T-helper 1 cell treated with Interleukin-12 subunit alpha and Interleukin-12 subunit beta and Interleukin-4 antibody, amounts not matched to agents 30 μg/mL and 1 μg/mL, for 36 hours (primary cell): ENCODE results near the gene PAIP2B.
A peak's percentile ranks its signal among the peaks of the same experiment; 100 is the strongest.

ENCODE experiments used
- H3K27ac Mint-ChIP-seq: one replicate; pipeline ENCODE4 v1.8.0; 2021; ENCODE audit warnings: mild to moderate bottlenecking, mixed read lengths
- H3K27me3 Mint-ChIP-seq: one replicate; pipeline ENCODE4 v1.8.0; 2021; ENCODE audit warnings: low read depth, mixed read lengths
- H3K36me3 Mint-ChIP-seq: one replicate; pipeline ENCODE4 v1.8.0; 2021; ENCODE audit warnings: low read depth, mixed read lengths
- H3K4me1 Mint-ChIP-seq: one replicate; pipeline ENCODE4 v1.8.0; 2021; ENCODE audit warnings: low read depth, mixed read lengths
- H3K4me3 Mint-ChIP-seq: one replicate; pipeline ENCODE4 v1.8.0; 2021; ENCODE audit warnings: mild to moderate bottlenecking, moderate library complexity, mixed read lengths
- H3K9me3 Mint-ChIP-seq: one replicate; pipeline ENCODE4 v1.8.0; 2021; ENCODE audit warnings: mixed read lengths

PAIP2B gene, protein sequence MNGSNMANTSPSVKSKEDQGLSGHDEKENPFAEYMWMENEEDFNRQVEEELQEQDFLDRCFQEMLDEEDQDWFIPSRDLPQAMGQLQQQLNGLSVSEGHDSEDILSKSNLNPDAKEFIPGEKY

DNA sequence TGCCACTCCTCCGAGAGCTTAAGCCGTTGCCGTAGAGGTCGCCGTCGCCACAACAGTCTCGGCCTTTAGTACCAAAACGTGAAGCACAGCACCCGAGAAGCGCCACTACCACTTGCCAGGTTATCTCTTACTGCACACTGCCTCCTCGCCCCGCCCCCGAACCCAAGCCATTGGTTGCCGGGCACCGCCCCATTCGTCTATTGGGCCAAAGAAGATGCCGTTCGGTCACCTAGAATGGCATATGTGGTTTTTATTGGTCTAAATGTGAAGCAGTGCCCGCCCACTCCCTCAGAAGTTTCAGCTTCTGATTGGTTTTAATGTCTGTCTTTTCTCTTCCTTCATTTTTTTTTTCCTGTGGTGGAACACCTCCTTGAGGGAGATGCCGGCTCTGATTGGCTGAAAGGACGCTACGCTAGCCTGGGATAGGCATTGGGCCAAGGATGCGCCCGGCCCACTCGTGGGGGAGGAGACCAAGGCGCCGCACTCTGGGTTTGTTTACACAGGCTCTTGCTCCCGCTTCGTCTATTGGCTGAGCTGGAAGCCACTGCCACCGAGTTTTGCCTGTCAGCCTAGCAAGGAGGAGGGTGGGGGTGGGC is at the start of gene PAIP2B:
Gene PAIP2B, minus strand, starts transcription at position 139 of the 596 bp plus-strand sequence. CDS start 24,514 bp downstream, outside the sequence.
- H3K4me3 Mint-ChIP-seq, result peak within 1 kb of the TSS; percentile 94
- H3K27ac Mint-ChIP-seq, result peak within 1 kb of the TSS; percentile 75
- no peaks in the 10 kb centered on the region for H3K36me3 Mint-ChIP-seq
- peaks cover 8% of the 10 kb centered on the region for H3K4me1 Mint-ChIP-seq
- H3K27me3 Mint-ChIP-seq, result peaks cover 15% of the 10 kb centered on the region
- H3K9me3 Mint-ChIP-seq, result no peaks in the 10 kb centered on the region

DNA sequence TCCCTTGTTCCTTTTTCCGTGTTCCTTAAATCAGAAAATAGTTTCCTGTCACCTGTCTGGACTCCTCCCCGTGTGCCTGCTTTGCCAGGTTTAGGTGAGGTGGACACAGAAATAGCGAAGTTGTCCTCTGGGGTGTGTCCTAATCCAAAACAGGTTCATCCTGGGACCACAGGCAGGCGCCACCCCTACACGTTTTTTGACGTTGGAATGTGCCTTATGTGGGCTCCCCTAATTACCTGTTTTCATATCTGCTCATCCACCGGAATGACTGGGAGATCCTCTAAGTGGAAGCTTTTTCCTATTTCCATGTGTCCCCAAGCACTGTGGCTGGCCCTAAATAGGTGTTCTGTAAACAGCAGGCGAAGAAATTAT is 49.0 kb upstream of the PAIP2B start:
- peaks cover 84% of the 10 kb centered on the region for H3K27me3 Mint-ChIP-seq
- H3K36me3 Mint-ChIP-seq, result no peaks in the 10 kb centered on the region
- H3K9me3 Mint-ChIP-seq, result no peaks in the 10 kb centered on the region
- H3K4me3 Mint-ChIP-seq, result peak overlapping the region; percentile 33
- H3K4me1 Mint-ChIP-seq, result peaks cover 10% of the 10 kb centered on the region
- H3K27ac Mint-ChIP-seq, result no peak overlapping the region

DNA sequence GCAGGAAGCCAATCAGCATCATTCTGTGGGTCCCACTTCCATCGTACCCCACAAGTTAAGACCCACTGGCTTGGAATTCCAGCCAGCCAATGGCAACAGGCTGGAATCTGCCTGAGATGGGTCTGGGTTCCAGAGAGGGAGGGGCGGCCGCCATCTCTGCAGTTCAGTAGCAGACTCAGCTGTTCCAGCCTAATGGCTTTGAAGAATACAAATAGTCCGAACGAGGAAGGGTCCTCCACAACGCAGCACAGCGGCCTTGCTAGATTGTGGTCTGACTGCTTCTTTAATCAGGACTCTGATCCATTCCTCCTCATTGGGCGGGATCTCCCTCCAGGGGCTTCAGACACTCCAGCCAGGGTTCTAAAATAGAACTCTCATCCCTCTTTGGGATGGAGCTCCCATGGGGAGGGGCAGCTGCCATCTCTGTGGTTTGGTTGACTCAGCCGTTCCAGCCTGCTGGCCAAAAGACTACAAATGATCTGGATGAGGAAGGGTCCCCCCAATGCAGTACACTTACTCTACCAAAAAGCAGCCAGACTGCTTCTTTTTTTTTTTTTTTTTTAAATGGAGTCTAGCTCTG is 42.7 kb upstream of the PAIP2B start:
- H3K9me3 Mint-ChIP-seq, result no peaks in the 10 kb centered on the region
- H3K27me3 Mint-ChIP-seq, result peaks cover 32% of the 10 kb centered on the region
- H3K36me3 Mint-ChIP-seq, result no peaks in the 10 kb centered on the region
- no peak overlapping the region for H3K4me3 Mint-ChIP-seq
- no peaks in the 10 kb centered on the region for H3K4me1 Mint-ChIP-seq
- H3K27ac Mint-ChIP-seq, result no peak overlapping the region

DNA sequence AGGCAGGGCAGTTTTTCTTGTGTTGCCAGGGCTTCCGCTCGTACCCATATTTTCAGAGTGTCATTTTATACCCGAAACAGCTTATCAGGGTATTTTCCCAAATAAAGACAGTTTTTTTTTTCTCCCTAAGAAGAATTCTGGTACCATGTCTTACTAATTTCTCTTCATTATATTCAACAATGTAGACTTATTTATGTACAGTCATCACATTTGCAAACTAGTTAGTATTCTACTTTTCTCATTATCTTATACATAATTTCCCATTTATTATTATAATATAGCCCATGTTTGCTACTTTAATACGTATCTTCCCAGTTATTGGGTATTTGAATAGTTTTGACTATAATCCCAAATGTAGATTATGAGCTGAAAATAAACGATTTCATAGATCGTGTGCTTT is 36.5 kb upstream of the PAIP2B start:
- Mint-ChIP-seq H3K27ac (no peak overlapping the region), H3K4me3 (no peak overlapping the region), H3K36me3 (no peaks in the 10 kb centered on the region)

DNA sequence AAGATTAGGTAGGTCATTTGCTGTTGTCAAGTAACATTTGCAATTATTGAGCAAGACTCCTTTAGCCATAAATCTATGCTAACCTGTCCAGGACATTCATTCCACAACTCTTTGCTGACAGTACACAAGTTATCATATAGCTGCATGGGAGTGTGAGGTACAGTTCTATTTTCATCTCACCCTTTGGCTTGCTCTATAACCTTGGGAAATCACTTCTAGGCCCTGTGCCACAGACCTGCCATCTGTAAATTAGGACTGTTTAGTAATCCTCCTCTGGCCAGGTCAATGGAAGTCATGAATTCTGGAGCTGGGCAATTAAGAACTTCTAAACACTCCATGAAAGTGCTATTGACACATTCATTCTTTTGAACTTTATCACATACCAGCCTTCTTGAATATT is 34.6 kb upstream of the PAIP2B start:
- no peaks in the 10 kb centered on the region for H3K36me3 Mint-ChIP-seq
- H3K27ac Mint-ChIP-seq, result no peak overlapping the region
- H3K9me3 Mint-ChIP-seq, result no peaks in the 10 kb centered on the region
- peaks cover 25% of the 10 kb centered on the region for H3K27me3 Mint-ChIP-seq
- H3K4me1 Mint-ChIP-seq, result no peaks in the 10 kb centered on the region
- H3K4me3 Mint-ChIP-seq, result no peak overlapping the region

More for the DNA sequence above, 36.5 kb upstream of the PAIP2B start:
- Mint-ChIP-seq H3K4me1 (no peaks in the 10 kb centered on the region), H3K27me3 (peaks cover 21% of the 10 kb centered on the region), H3K9me3 (no peaks in the 10 kb centered on the region)

DNA sequence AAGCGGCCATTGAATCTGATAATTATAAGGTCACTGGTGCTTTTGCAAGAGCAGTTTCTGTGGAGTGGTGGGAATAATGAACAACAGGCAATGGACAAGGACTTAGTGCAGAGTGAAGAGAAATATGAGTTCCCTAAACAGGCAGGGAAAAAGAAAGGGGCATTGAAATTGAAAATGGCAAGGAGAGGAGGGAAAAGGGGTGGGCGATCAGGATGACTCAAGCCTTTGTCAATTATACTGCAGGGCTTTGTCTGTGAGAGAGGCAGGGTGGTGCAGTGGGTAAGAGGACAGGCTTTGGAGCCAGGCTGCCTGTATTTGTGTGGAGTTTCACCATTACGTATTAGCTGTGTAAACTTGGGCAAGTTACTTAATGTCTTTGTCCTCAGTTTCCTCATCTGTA is 29.5 kb upstream of the PAIP2B start:
- no peaks in the 10 kb centered on the region for H3K4me1 Mint-ChIP-seq
- H3K9me3 Mint-ChIP-seq, result no peaks in the 10 kb centered on the region
- no peak overlapping the region for H3K27ac Mint-ChIP-seq
- peaks cover 24% of the 10 kb centered on the region for H3K27me3 Mint-ChIP-seq
- H3K4me3 Mint-ChIP-seq, result no peak overlapping the region
- H3K36me3 Mint-ChIP-seq, result no peaks in the 10 kb centered on the region

DNA sequence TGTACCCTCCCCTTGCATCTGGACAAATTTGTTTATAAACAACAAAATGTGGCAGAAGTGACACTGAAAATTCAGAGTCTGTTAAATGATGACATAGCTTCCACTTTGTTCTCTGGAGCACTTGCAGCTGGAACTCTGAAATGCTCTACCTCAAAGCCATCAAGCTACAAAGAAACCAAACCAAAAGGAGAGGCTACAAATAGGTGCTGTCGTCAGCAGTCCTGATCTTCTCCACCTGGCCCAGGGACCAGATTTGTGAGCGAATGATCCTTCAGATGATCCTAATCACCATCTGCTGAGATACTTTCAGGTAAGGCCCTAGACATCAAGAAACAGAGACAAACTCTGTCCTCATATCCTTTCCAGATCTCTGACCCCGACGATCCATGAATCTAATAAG is 27.9 kb upstream of the PAIP2B start:
- H3K27me3 Mint-ChIP-seq, result peaks cover 24% of the 10 kb centered on the region
- H3K9me3 Mint-ChIP-seq, result no peaks in the 10 kb centered on the region
- H3K4me1 Mint-ChIP-seq, result no peaks in the 10 kb centered on the region
- no peak overlapping the region for H3K27ac Mint-ChIP-seq
- H3K4me3 Mint-ChIP-seq, result no peak overlapping the region
- no peaks in the 10 kb centered on the region for H3K36me3 Mint-ChIP-seq

- no peaks in the 10 kb centered on the region for H3K4me1 Mint-ChIP-seq
Observed at GRCh38 chr2:71254078-71254477, 27.2 kb upstream of the PAIP2B start.

DNA sequence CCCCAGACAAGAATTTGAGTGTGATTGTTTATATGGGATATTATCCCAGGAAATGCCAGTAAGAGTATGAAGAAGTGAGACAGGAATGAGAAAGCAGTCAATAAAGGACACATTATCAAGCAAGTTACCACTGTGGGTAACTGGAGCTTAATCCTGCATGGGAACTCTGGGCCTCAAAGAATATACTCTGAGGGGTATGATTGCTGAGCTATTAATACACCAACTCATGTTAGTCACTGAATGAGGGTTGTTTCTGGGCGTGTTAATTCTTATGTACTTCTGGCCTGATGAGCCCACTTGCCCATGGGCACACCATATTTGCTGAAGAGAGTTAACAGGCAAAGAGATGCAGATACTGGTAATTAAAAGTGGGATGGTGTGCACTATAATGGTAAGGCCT is 26.6 kb upstream of the PAIP2B start:
- no peaks in the 10 kb centered on the region for H3K36me3 Mint-ChIP-seq
- no peaks in the 10 kb centered on the region for H3K4me1 Mint-ChIP-seq
- H3K27me3 Mint-ChIP-seq, result peaks cover 17% of the 10 kb centered on the region
- no peaks in the 10 kb centered on the region for H3K9me3 Mint-ChIP-seq
- H3K27ac Mint-ChIP-seq, result no peak overlapping the region
- H3K4me3 Mint-ChIP-seq, result no peak overlapping the region

More at GRCh38 chr2:71254078-71254477, 27.2 kb upstream of the PAIP2B start:
- no peaks in the 10 kb centered on the region for H3K9me3 Mint-ChIP-seq
- H3K4me3 Mint-ChIP-seq, result no peak overlapping the region
- no peak overlapping the region for H3K27ac Mint-ChIP-seq
- peaks cover 20% of the 10 kb centered on the region for H3K27me3 Mint-ChIP-seq
- no peaks in the 10 kb centered on the region for H3K36me3 Mint-ChIP-seq

DNA sequence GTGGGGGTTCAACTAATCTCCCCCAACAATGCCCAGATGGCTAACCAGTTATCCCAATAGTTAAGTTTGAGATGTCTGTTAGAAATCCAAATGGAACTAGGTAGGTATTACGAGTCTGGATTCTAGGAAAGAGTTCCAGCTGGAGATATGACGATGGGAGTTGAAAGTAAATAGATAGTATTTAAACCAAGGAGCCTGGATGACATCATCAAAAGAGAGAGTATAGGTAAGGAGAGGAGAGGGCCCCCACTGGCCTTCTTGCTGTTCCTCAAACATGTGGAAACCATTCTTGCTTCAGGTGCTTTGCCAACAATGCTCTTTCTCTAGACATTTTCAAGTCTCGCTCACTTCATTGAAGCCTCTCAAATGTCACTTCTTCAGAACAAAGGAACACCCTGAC is 26.0 kb upstream of the PAIP2B start:
- Mint-ChIP-seq H3K36me3 (no peaks in the 10 kb centered on the region), H3K27me3 (peaks cover 23% of the 10 kb centered on the region), H3K4me3 (no peak overlapping the region), H3K4me1 (no peaks in the 10 kb centered on the region), H3K9me3 (no peaks in the 10 kb centered on the region), H3K27ac (no peak overlapping the region)

GRCh38 chr2:71250935-71251334 is 24.0 kb upstream of the PAIP2B start:
- Mint-ChIP-seq H3K9me3 (no peaks in the 10 kb centered on the region), H3K27ac (no peak overlapping the region), H3K4me3 (no peak overlapping the region), H3K27me3 (peaks cover 25% of the 10 kb centered on the region), H3K36me3 (no peaks in the 10 kb centered on the region), H3K4me1 (no peaks in the 10 kb centered on the region)

DNA sequence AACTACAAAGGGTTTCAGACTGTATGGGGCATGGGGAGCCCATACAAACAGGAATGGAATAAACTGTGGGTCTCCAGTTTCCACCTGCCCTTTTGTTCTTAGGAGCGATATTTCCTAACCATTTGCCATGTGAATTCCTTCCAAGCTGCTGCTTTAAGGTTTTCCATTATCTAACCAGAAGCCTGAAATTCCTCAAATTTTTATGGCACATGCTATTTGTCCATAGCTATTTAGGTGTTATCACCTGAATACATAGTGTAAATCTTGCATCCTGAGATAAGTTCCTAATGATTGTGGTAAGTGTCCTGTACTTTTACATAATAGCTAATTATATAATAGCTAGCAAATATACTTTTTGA is 17.4 kb upstream of the PAIP2B start:
- Mint-ChIP-seq H3K36me3 (no peaks in the 10 kb centered on the region), H3K4me3 (no peak overlapping the region), H3K27ac (no peak overlapping the region), H3K4me1 (no peaks in the 10 kb centered on the region), H3K9me3 (no peaks in the 10 kb centered on the region), H3K27me3 (peaks cover 37% of the 10 kb centered on the region)

GRCh38 chr2:71243634-71244301 is 16.9 kb upstream of the PAIP2B start:
- Mint-ChIP-seq H3K4me3 (no peak overlapping the region), H3K27me3 (peaks cover 37% of the 10 kb centered on the region), H3K9me3 (no peaks in the 10 kb centered on the region), H3K4me1 (no peaks in the 10 kb centered on the region), H3K36me3 (no peaks in the 10 kb centered on the region), H3K27ac (no peak overlapping the region)

DNA sequence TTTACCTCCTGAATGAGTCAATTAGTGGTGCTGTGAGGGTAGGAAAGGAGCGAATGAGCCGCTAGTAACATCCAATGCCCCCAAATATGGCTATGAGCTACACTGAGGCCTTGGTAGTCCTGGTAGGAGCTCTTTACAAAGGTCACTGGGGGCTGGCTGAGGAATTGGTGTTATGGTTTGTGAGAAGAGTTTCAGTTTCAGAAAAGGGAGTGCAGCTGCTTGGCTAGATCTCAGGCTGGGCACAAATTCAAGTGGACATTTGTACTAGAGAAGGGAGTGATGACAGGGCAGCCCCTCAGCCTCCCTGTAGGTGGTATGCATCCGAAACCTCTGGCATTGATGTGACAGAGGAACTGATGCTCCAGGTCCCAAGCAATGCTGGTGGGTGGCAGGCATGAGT is 13.9 kb upstream of the PAIP2B start:
- no peak overlapping the region for H3K4me3 Mint-ChIP-seq
- H3K27ac Mint-ChIP-seq, result no peak overlapping the region
- peaks cover 23% of the 10 kb centered on the region for H3K27me3 Mint-ChIP-seq
- H3K9me3 Mint-ChIP-seq, result no peaks in the 10 kb centered on the region
- H3K4me1 Mint-ChIP-seq, result no peaks in the 10 kb centered on the region
- H3K36me3 Mint-ChIP-seq, result no peaks in the 10 kb centered on the region

DNA sequence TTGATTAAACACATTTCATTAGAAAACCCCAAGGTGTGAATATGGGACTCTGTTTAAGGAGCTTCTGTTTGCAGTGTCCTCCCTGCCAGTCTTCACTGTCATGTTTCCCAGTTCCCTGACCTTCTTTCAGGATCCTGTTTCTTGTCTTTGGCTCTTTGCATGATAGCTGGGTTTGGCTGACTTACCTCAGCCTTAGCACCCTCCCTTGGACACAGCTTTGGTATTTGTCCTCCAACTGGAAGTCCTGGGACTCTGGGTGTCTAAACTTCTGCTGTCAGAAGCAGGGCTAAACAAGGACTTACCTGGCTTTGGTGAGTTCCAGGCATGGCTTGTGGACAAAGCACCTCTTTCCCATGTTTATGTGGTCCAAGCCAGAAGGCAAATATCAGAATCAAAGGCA is 11.2 kb upstream of the PAIP2B start:
- Mint-ChIP-seq H3K27me3 (peaks cover 15% of the 10 kb centered on the region), H3K27ac (no peak overlapping the region), H3K36me3 (no peaks in the 10 kb centered on the region), H3K4me3 (no peak overlapping the region), H3K9me3 (no peaks in the 10 kb centered on the region), H3K4me1 (no peaks in the 10 kb centered on the region)
